TTC549 (cell line): ENCODE measurements around the gene ICA1.
A peak's percentile ranks its signal among the peaks of the same experiment; 100 is the strongest.

ENCODE experiments used
- FAIRE-seq: peaks from 2 replicates; lab custom pipeline; 2012; peaks lifted over from hg19 to GRCh38; lab: Jason Lieb, UNC

ICA1 gene

GRCh38 chr7:8226501-8226900, 35.5 kb downstream of the ICA1 start:
- FAIRE-seq: no peak

- no peak for FAIRE-seq
These were observed 40.4 kb downstream of the ICA1 start for GRCh38 chr7:8221567-8221966.

GRCh38 chr7:8221101-8221495, 40.9 kb downstream of the ICA1 start:
- FAIRE-seq: no peak

- no peak for FAIRE-seq
These were observed 41.4 kb downstream of the ICA1 start for GRCh38 chr7:8220376-8221100.

GRCh38 chr7:8217200-8218068, 44.5 kb downstream of the ICA1 start:
- FAIRE-seq: peak; percentile 90

GRCh38 chr7:8216334-8216690, 45.7 kb downstream of the ICA1 start:
- no peak for FAIRE-seq

- no peak for FAIRE-seq
These were observed 46.2 kb downstream of the ICA1 start for GRCh38 chr7:8215648-8216333.

GRCh38 chr7:8214244-8214824, 47.6 kb downstream of the ICA1 start:
- no peak for FAIRE-seq

- no peak for FAIRE-seq
These were observed 48.6 kb downstream of the ICA1 start for GRCh38 chr7:8213381-8213780.

- no peak for FAIRE-seq
These were observed 49.3 kb downstream of the ICA1 start for GRCh38 chr7:8212638-8213037.

- no peak for FAIRE-seq
These were observed 50.3 kb downstream of the ICA1 start for GRCh38 chr7:8211725-8212096.

- FAIRE-seq: no peak
These were observed 50.9 kb downstream of the ICA1 start for GRCh38 chr7:8210845-8211724.

GRCh38 chr7:8209353-8209752, 52.6 kb downstream of the ICA1 start:
- FAIRE-seq: no peak

GRCh38 chr7:8208816-8209215, 53.2 kb downstream of the ICA1 start:
- FAIRE-seq: no peak

- no peak for FAIRE-seq
These were observed 55.0 kb downstream of the ICA1 start for GRCh38 chr7:8206956-8207355.

- FAIRE-seq: no peak
These were observed 56.4 kb downstream of the ICA1 start for GRCh38 chr7:8205537-8205936.

GRCh38 chr7:8205031-8205387, 57.0 kb downstream of the ICA1 start:
- no peak for FAIRE-seq

GRCh38 chr7:8204339-8205030, 57.5 kb downstream of the ICA1 start:
- no peak for FAIRE-seq

GRCh38 chr7:8201846-8202441, 60.0 kb downstream of the ICA1 start:
- no peak for FAIRE-seq

GRCh38 chr7:8200717-8201116, 61.2 kb downstream of the ICA1 start:
- FAIRE-seq: no peak

GRCh38 chr7:8200316-8200715, 61.7 kb downstream of the ICA1 start:
- no peak for FAIRE-seq
